H1 (cell line): ENCODE measurements around the gene IP6K3. TPM values are rescaled to one million over a fixed set of nuclear protein-coding genes. Genes with fewer than 3 reads are reported as not detected.

Source experiments
- CTCF ChIA-PET: fragments of 300-600 bp; sonication (Branson Sonifier 250); formaldehyde crosslinking; loops from one replicate; lab custom pipeline; 2021; ENCODE audit not compliant: partially characterized antibody; lab: Charles Lee
- POLR2A ChIA-PET: fragments of 300-600 bp; sonication (Branson Sonifier 250); formaldehyde crosslinking; loops from one replicate; lab custom pipeline; 2021; ENCODE audit warnings: inconsistent platforms; ENCODE audit not compliant: partially characterized antibody; lab: Charles Lee
- DNase-seq, 2 experiments: peaks; one replicate each; pipeline versions ENCODE4 v3.0.0 to v3.0.0-alpha.2; 2010 to 2022; ENCODE audit warnings: low spot score in 2 of 2, low read depth in 1 of 2, mixed read lengths in 1 of 2
- FAIRE-seq: peaks from 2 replicates; lab custom pipeline; 2011; peaks lifted over from hg19 to GRCh38; lab: Jason Lieb, UNC
- H2AFZ ChIP-seq: 2 replicates; pipeline ENCODE4 v1.8.1; 2012; ENCODE audit warnings: low read length, inconsistent platforms
- H2AK5ac ChIP-seq: 2 replicates; pipeline ENCODE4 v1.6.1; 2013; ENCODE audit warnings: low read depth, low read length
- H2BK120ac ChIP-seq: replicated peaks from 2 replicates; pipeline ENCODE3; 2013; ENCODE audit warnings: low read depth, low read length, inconsistent platforms
- H2BK12ac ChIP-seq: 2 replicates; pipeline ENCODE4 v1.6.1; 2013; ENCODE audit warnings: low read depth, low read length
- H2BK15ac ChIP-seq: 2 replicates; pipeline ENCODE4 v1.6.1; 2013; ENCODE audit warnings: low read length
- H2BK20ac ChIP-seq: 2 replicates; pipeline ENCODE4 v1.6.1; 2013; ENCODE audit warnings: low read length
- H2BK5ac ChIP-seq: 2 replicates; pipeline ENCODE4 v1.6.1; 2013; ENCODE audit warnings: low read depth, low read length
- H3K14ac ChIP-seq: 2 replicates; pipeline ENCODE4 v1.6.1; 2013; ENCODE audit warnings: inconsistent platforms; ENCODE audit not compliant: insufficient read length
- H3K18ac ChIP-seq: 2 replicates; pipeline ENCODE4 v1.6.1; 2013; ENCODE audit warnings: low read length; ENCODE audit errors: extremely low read depth
- H3K23ac ChIP-seq: 2 replicates; pipeline ENCODE4 v1.6.1; 2013; ENCODE audit warnings: inconsistent platforms; ENCODE audit not compliant: insufficient read length
- H3K23me2 ChIP-seq: 2 replicates; pipeline ENCODE4 v1.6.1; 2013; ENCODE audit warnings: low read depth, low read length
- H3K27ac ChIP-seq: 2 replicates; pipeline ENCODE4 v1.6.1; 2011; ENCODE audit warnings: low read depth, low read length, inconsistent platforms
- H3K27me3 ChIP-seq, 4 experiments: replicated peaks in 1 of 4; 1 replicate in 1 of 4; 2 replicates in 3 of 4; pipeline versions ENCODE4 v1.6.1 to v1.8.1; 2011 to 2013; ENCODE audit warnings: low read length in 3 of 4, mild to moderate bottlenecking in 3 of 4, inconsistent platforms in 2 of 4, mixed read lengths in 2 of 4, moderate library complexity in 1 of 4; ENCODE audit not compliant: control insufficient read depth in 3 of 4, insufficient read depth in 3 of 4; ENCODE audit errors: extremely low read depth in 1 of 4
- H3K36me3 ChIP-seq, 4 experiments: 2 replicates each; pipeline versions ENCODE4 v1.6.1 to v1.8.1; 2011 to 2013; ENCODE audit warnings: mild to moderate bottlenecking in 4 of 4, low read length in 3 of 4, moderate library complexity in 2 of 4, control low read depth in 1 of 4, inconsistent platforms in 1 of 4; ENCODE audit not compliant: insufficient read depth in 4 of 4, control insufficient read depth in 2 of 4
- H3K4ac ChIP-seq: replicated peaks from 2 replicates; pipeline ENCODE3; 2013; ENCODE audit warnings: low read length, low read depth, mixed read lengths, inconsistent platforms; ENCODE audit not compliant: insufficient read length
- H3K4me1 ChIP-seq, 4 experiments: replicated peaks in 1 of 4; 1 replicate in 1 of 4; 2 replicates in 3 of 4; pipeline versions ENCODE4 v1.6.1 to v1.8.1; 2011 to 2013; ENCODE audit warnings: low read length in 3 of 4, inconsistent platforms in 2 of 4, mixed read lengths in 1 of 4; ENCODE audit not compliant: insufficient read depth in 4 of 4, control insufficient read depth in 3 of 4
- H3K4me2 ChIP-seq, 2 experiments: 2 replicates each; pipeline versions ENCODE4 v1.6.1 to v1.8.1; 2011 to 2013; ENCODE audit warnings: low read depth in 2 of 2, low read length in 2 of 2, control low read depth in 1 of 2, inconsistent platforms in 1 of 2, mild to moderate bottlenecking in 1 of 2; ENCODE audit not compliant: insufficient read depth in 1 of 2
- H3K4me3 ChIP-seq, 4 experiments: fragments of 200-600, 300-600 bp in 1 of 4; sonication (generic), shearing (Covaris generic), sonication (Bioruptor Twin) in 1 of 4; 2 replicates each; pipeline versions ENCODE4 v1.5.1 to v1.8.1; 2011 to 2016; ENCODE audit warnings: low read length in 4 of 4, low read depth in 3 of 4, control low read depth in 2 of 4, inconsistent platforms in 2 of 4, mild to moderate bottlenecking in 2 of 4, mixed read lengths in 1 of 4, moderate library complexity in 1 of 4; ENCODE audit not compliant: insufficient read depth in 2 of 4; ENCODE audit errors: extremely low read depth in 1 of 4
- H3K56ac ChIP-seq: replicated peaks from 2 replicates; pipeline ENCODE3; 2013; ENCODE audit warnings: low read depth, mild to moderate bottlenecking, mixed read lengths, low read length, inconsistent platforms; ENCODE audit not compliant: insufficient read length
- H3K79me1 ChIP-seq: 2 replicates; pipeline ENCODE4 v1.6.1; 2013; ENCODE audit warnings: low read depth, low read length, control low read depth
- H3K79me2 ChIP-seq, 2 experiments: 2 replicates each; pipeline versions ENCODE4 v1.6.1 to v1.8.1; 2012 to 2013; ENCODE audit warnings: low read length in 2 of 2, mild to moderate bottlenecking in 2 of 2, inconsistent platforms in 1 of 2; ENCODE audit not compliant: insufficient read depth in 2 of 2, control insufficient read depth in 1 of 2
- H3K9ac ChIP-seq, 4 experiments: replicated peaks in 1 of 4; 1 replicate in 1 of 4; 2 replicates in 3 of 4; pipeline versions ENCODE4 v1.6.1 to v1.8.1; 2011 to 2013; ENCODE audit warnings: low read depth in 3 of 4, low read length in 3 of 4, control low read depth in 2 of 4, mild to moderate bottlenecking in 2 of 4, moderate library complexity in 2 of 4, inconsistent platforms in 1 of 4; ENCODE audit errors: extremely low read depth in 1 of 4
- H3K9me3 ChIP-seq, 2 experiments: 2 replicates each; pipeline versions ENCODE4 v1.6.1 to v1.8.1; 2012 to 2013; ENCODE audit warnings: mild to moderate bottlenecking in 2 of 2, moderate library complexity in 2 of 2, control low read depth in 1 of 2, inconsistent platforms in 1 of 2, low read depth in 1 of 2, low read length in 1 of 2, mixed read lengths in 1 of 2; ENCODE audit not compliant: insufficient read depth in 2 of 2
- H4K20me1 ChIP-seq, 2 experiments: replicated peaks in 1 of 2; 2 replicates each; pipeline versions ENCODE3 to v1.8.1; 2011 to 2013; ENCODE audit warnings: inconsistent platforms in 2 of 2, low read length in 2 of 2, mild to moderate bottlenecking in 1 of 2; ENCODE audit not compliant: insufficient read depth in 2 of 2, control insufficient read depth in 1 of 2
- H4K5ac ChIP-seq: 2 replicates; pipeline ENCODE4 v1.6.1; 2013; ENCODE audit warnings: low read length, low read depth, mixed read lengths, inconsistent platforms; ENCODE audit not compliant: insufficient read length
- H4K8ac ChIP-seq: 2 replicates; pipeline ENCODE4 v1.8.0; 2013; ENCODE audit warnings: mild to moderate bottlenecking, moderate library complexity, low read length, inconsistent platforms; ENCODE audit not compliant: insufficient read depth; ENCODE audit errors: extremely low read depth
- H4K91ac ChIP-seq: replicated peaks from 2 replicates; pipeline ENCODE3; 2013; ENCODE audit warnings: low read length, mixed read lengths, inconsistent platforms; ENCODE audit not compliant: insufficient read length
- BRCA1 ChIP-seq: IDR thresholded peaks from 2 replicates; pipeline ENCODE4 v1.6.1; 2012; ENCODE audit warnings: low read depth, low read length, improper control_type of control experiment
- CBX8 ChIP-seq: fragments of 300-800, 300-1000 bp; sonication (generic); IDR thresholded peaks from 2 replicates; pipeline ENCODE4 v1.7.1; 2016; ENCODE audit warnings: low read depth, low read length, borderline replicate concordance
- CEBPB ChIP-seq: IDR thresholded peaks from 2 replicates; pipeline ENCODE4 v1.6.1; 2012; ENCODE audit warnings: low read depth, low read length
- CREB1 ChIP-seq: IDR thresholded peaks from 2 replicates; pipeline ENCODE4 v1.6.1; 2012; ENCODE audit warnings: inconsistent platforms
- KDM5A ChIP-seq: fragments of 200-600 bp; IDR thresholded peaks from 2 replicates; pipeline ENCODE4 v1.7.1; 2012; ENCODE audit warnings: mild to moderate bottlenecking, low read length, inconsistent platforms, mixed read lengths
- TAF1 ChIP-seq: IDR thresholded peaks from 2 replicates; pipeline ENCODE4 v1.6.1; 2011; ENCODE audit warnings: mild to moderate bottlenecking, low read depth, low read length
- TCF12 ChIP-seq: IDR thresholded peaks from 2 replicates; pipeline ENCODE4 v1.6.1; 2011; ENCODE audit warnings: low read depth, mild to moderate bottlenecking, low read length
- TEAD4 ChIP-seq: IDR thresholded peaks from 2 replicates; pipeline ENCODE4 v1.6.1; 2012; ENCODE audit warnings: low read depth, low read length, inconsistent platforms, mixed read lengths
- WGBS, 2 experiments: shearing (Covaris generic) in 1 of 2; methylation state at CpG; one replicate each; pipeline versions ENCODE4 v1.1.6 to v1.1.7; 2013 to 2015; ENCODE audit warnings: low lambda C conversion rate in 2 of 2, mixed read lengths in 2 of 2, inconsistent platforms in 1 of 2, low coverage in 1 of 2, missing lambda C conversion rate in 1 of 2; ENCODE audit not compliant: insufficient replicate concordance in 2 of 2, insufficient coverage in 1 of 2, insufficient read length in 1 of 2; ENCODE audit errors: extremely low coverage in 1 of 2, missing lambda C conversion rate in 1 of 2; 5-methylcytosine and 5-hydroxymethylcytosine counted together
- polyA plus RNA-seq, 7 experiments: library from polyadenylated mRNA; depleted of rRNA in 3 of 7; stranded (reverse) in 5 of 7; unstranded in 2 of 7; fragments of >200 nt in 5 of 7; fragments of 200-250 nt in 2 of 7; gene quantifications; 1 replicate in 5 of 7; 2 replicates in 1 of 7; 4 replicates in 1 of 7; pipeline versions ENCODE4 v1.2.1 to v1.2.3, GENCODE V29; 2011 to 2013; ENCODE audit warnings: missing spikeins in 2 of 7, mixed read lengths in 2 of 7
- total RNA-seq: library from RNA; stranded (reverse); fragmentation: NEBNext Ultra II Directional; extraction: Animal tissue kit (Norgen Biotek cat#: 25700); gene quantifications from 2 replicates; pipeline ENCODE4 v1.2.1, GENCODE V29; 2021
- TF ChIP-seq, protein P1 (sequence below): IDR thresholded peaks from 2 replicates; pipeline ENCODE4 v1.6.1; 2012; ENCODE audit warnings: inconsistent platforms
- TF ChIP-seq, protein P2 (sequence below): IDR thresholded peaks from 2 replicates; pipeline ENCODE4 v1.6.1; 2011; ENCODE audit warnings: low read depth, mild to moderate bottlenecking, low read length; ENCODE audit not compliant: insufficient read depth
- TF ChIP-seq, protein P3 (sequence below): IDR thresholded peaks from 2 replicates; pipeline ENCODE4 v1.6.1; 2012; ENCODE audit warnings: inconsistent platforms
- TF ChIP-seq, protein P4 (sequence below): IDR thresholded peaks from 2 replicates; pipeline ENCODE4 v1.6.1; 2012; ENCODE audit warnings: low read length, inconsistent platforms

The IP6K3 gene
- total and polyA plus RNA-seq, 2 of the 8 experiments (the other 6 are each of a cell fraction or from before 2014, with no cell fraction given) = 0.22 to 0.73 TPM

DNA sequence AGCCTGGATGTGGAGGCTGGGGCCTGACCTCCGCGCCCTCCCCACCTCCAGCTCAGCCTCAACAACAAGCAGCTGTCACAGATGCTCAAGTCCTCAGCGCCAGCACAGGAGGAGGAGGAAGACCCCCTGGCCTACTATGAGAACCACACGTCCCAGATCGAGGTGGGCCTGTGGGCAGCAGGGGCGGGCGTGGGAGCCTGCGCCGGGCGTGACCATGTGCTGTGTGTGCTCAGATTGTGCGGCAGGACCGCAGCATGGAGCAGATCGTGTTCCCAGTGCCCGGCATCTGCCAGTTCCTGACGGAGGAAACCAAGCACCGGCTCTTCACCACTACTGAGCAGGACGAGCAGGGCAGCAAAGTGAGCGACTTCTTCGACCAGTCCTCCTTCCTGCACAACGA lies 58.7 kb downstream of the IP6K3 start:
- POLR2A ChIA-PET = interaction anchor here (1.8 kb wide), 1 partner anchor 9 kb away, joined by 6 read pairs; no protein-coding TSS in a partner anchor
- no peak overlapping the region for H3K27ac ChIP-seq
- 96% methylated on average over 12 of the region's 20 CpGs; no CpG with 5 or more reads in 1 of the 2 experiments for WGBS, 2 experiments
- TF ChIP-seq TAF1 (no peak), KDM5A (no peak), TEAD4 (no peak), CREB1 (no peak), CEBPB (no peak), BRCA1 (no peak), CBX8 (no peak), TCF12 (no peak)
- TF ChIP-seq, protein P1, sequence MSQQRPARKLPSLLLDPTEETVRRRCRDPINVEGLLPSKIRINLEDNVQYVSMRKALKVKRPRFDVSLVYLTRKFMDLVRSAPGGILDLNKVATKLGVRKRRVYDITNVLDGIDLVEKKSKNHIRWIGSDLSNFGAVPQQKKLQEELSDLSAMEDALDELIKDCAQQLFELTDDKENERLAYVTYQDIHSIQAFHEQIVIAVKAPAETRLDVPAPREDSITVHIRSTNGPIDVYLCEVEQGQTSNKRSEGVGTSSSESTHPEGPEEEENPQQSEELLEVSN = no peak
- TF ChIP-seq, protein P2, sequence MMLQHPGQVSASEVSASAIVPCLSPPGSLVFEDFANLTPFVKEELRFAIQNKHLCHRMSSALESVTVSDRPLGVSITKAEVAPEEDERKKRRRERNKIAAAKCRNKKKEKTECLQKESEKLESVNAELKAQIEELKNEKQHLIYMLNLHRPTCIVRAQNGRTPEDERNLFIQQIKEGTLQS = no peak
- TF ChIP-seq, protein P3, sequence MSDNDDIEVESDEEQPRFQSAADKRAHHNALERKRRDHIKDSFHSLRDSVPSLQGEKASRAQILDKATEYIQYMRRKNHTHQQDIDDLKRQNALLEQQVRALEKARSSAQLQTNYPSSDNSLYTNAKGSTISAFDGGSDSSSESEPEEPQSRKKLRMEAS = no peak
- TF ChIP-seq, protein P4, sequence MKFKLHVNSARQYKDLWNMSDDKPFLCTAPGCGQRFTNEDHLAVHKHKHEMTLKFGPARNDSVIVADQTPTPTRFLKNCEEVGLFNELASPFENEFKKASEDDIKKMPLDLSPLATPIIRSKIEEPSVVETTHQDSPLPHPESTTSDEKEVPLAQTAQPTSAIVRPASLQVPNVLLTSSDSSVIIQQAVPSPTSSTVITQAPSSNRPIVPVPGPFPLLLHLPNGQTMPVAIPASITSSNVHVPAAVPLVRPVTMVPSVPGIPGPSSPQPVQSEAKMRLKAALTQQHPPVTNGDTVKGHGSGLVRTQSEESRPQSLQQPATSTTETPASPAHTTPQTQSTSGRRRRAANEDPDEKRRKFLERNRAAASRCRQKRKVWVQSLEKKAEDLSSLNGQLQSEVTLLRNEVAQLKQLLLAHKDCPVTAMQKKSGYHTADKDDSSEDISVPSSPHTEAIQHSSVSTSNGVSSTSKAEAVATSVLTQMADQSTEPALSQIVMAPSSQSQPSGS = no peak

More for the DNA sequence above, 58.7 kb downstream of the IP6K3 start:
- no peak overlapping the region for H2BK12ac ChIP-seq
- H3K18ac ChIP-seq = no peak overlapping the region
- no peaks in the 10 kb centered on the region for H3K9me3 ChIP-seq
- no peak overlapping the region for H3K4me3 ChIP-seq
- H3K9ac ChIP-seq = no peak overlapping the region
- no peaks in the 10 kb centered on the region for H3K79me2 ChIP-seq
- H3K14ac ChIP-seq = no peak overlapping the region
- H3K4me1 ChIP-seq = peaks cover 0 to 5% (median 1%) of the 10 kb centered on the region in 4 experiments; a peak in 3 of 7 replicates
- no peak for DNase-seq
- no peak overlapping the region for H4K5ac ChIP-seq
- H2BK120ac ChIP-seq = no peak overlapping the region
- no peak overlapping the region for H3K4me2 ChIP-seq
- H2AFZ ChIP-seq = no peak overlapping the region
- H3K27me3 ChIP-seq = no peaks in the 10 kb centered on the region
- CTCF ChIA-PET = interaction anchor here (1.0 to 2.7 kb wide), 7 partner anchors 13 to 317 kb away, joined by 3 to 18 read pairs (median 5); no protein-coding TSS in a partner anchor
- peaks cover 17 to 56% (median 52%) of the 10 kb centered on the region in 4 experiments; a peak in 7 of 8 replicates for H3K36me3 ChIP-seq
- H4K8ac ChIP-seq = no peak overlapping the region
- no peak overlapping the region for H2BK15ac ChIP-seq
- H4K91ac ChIP-seq = no peak overlapping the region
- H3K4ac ChIP-seq = no peak overlapping the region
- no peaks in the 10 kb centered on the region for H3K23me2 ChIP-seq
- no peak overlapping the region for H3K23ac ChIP-seq
- H4K20me1 ChIP-seq = peaks cover 0 to 10% of the 10 kb centered on the region in 2 experiments
- H2BK5ac ChIP-seq = no peak overlapping the region
- no peak for FAIRE-seq
- H2AK5ac ChIP-seq = no peak overlapping the region
- no peak overlapping the region for H2BK20ac ChIP-seq
- no peaks in the 10 kb centered on the region for H3K79me1 ChIP-seq
- no peak overlapping the region for H3K56ac ChIP-seq
